GM12801 (cell line): ENCODE results near the gene SYNE1.

Experiments
- CTCF ChIP-seq: IDR thresholded peaks from one replicate; pipeline ENCODE4 v1.5.1; 2011; ENCODE audit warnings: control low read depth; ENCODE audit not compliant: insufficient read length; ENCODE audit errors: extremely low read depth

The SYNE1 gene

DNA sequence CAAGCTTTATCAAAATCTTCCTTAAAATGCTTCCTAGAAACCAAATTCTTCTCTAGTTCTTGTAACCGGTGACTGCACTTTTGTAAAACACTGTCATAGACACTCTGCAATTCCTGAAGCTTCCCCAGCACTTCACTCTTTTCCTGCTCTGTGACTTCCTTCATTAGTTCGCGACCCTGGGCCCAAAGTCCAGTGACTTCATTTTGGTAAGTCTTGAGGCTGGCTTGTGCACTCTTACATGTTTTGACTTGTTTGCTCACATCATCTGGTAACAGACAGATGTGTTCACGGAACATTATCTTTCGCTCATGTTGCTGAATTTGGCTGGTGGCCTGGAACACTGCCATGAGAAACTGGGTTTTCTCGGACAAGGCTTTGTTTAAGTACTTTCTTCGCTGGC lies 306.2 kb downstream of the SYNE1 start:
- no peak for TF ChIP-seq CTCF

- TF ChIP-seq CTCF: no peak
Observed at GRCh38 chr6:152329638-152330448, 307.3 kb downstream of the SYNE1 start.

- TF ChIP-seq CTCF: no peak
Observed at GRCh38 chr6:152323376-152323775, 313.8 kb downstream of the SYNE1 start.

GRCh38 chr6:152318278-152318677 lies 318.9 kb downstream of the SYNE1 start:
- TF ChIP-seq CTCF: no peak

DNA sequence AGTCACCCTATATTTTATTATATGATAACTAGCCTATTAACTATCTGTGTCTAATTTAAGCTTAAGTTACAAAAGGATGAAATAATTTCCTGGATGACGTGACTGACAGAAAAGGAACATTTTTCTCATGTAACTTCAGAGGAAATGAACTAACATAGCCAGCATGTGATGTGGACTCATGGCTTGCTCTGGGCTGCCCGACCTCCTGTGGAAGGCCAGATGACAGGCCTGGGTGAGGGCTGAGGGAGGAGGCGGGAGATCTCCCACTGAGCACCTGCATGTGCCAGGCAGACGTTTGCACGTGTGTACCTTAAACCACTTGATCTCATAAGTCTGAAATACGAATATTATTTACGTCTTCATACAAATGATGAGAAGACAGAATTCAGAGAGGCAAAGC lies 321.1 kb downstream of the SYNE1 start:
- TF ChIP-seq CTCF: no peak

GRCh38 chr6:152314483-152314832 lies 322.7 kb downstream of the SYNE1 start:
- no peak for TF ChIP-seq CTCF

GRCh38 chr6:152313542-152314482 lies 323.4 kb downstream of the SYNE1 start:
- TF ChIP-seq CTCF: no peak
